IMR-90 (cell line): ENCODE data around the gene TP53BP2.

ENCODE experiments used
- BHLHE40 ChIP-seq: fragments of 150-350 bp; IDR thresholded peaks from 2 replicates; pipeline ENCODE4 v1.6.1; 2016; ENCODE audit warnings: mild to moderate bottlenecking, low read depth, low read length
- CEBPB ChIP-seq: IDR thresholded peaks from 2 replicates; pipeline ENCODE4 v1.6.1; 2012; ENCODE audit warnings: low read depth, low read length, improper control_type of control experiment
- CTCF ChIP-seq: conservative IDR thresholded peaks from 2 replicates; pipeline ENCODE4 v1.5.1; 2012; ENCODE audit warnings: mild to moderate bottlenecking, low read depth, low read length, improper control_type of control experiment
- ELK1 ChIP-seq: fragments of 150-350 bp; IDR thresholded peaks from 2 replicates; pipeline ENCODE4 v1.6.1; 2016; ENCODE audit warnings: low read depth, mild to moderate bottlenecking, low read length, moderate library complexity, borderline replicate concordance
- FOS ChIP-seq: fragments of 150-350 bp; IDR thresholded peaks from 2 replicates; pipeline ENCODE4 v1.6.1; 2016; ENCODE audit warnings: low read depth, low read length
- MAFK ChIP-seq: IDR thresholded peaks from 2 replicates; pipeline ENCODE4 v1.6.1; 2012; ENCODE audit warnings: low read depth, low read length, improper control_type of control experiment
- MAZ ChIP-seq: IDR thresholded peaks from 2 replicates; pipeline ENCODE4 v1.6.1; 2012; ENCODE audit warnings: low read depth, mild to moderate bottlenecking, low read length, improper control_type of control experiment, moderate library complexity, borderline replicate concordance
- MXI1 ChIP-seq: IDR thresholded peaks from 2 replicates; pipeline ENCODE4 v1.6.1; 2012; ENCODE audit warnings: low read depth, mild to moderate bottlenecking, low read length, moderate library complexity, borderline replicate concordance
- POLR2A ChIP-seq: IDR thresholded peaks from 2 replicates; pipeline ENCODE4 v1.6.1; 2012; ENCODE audit warnings: mild to moderate bottlenecking, low read depth, low read length
- RAD21 ChIP-seq: IDR thresholded peaks from 2 replicates; pipeline ENCODE4 v1.6.1; 2012; ENCODE audit warnings: low read length, improper control_type of control experiment
- RCOR1 ChIP-seq: IDR thresholded peaks from 2 replicates; pipeline ENCODE4 v1.6.1; 2012; ENCODE audit warnings: mild to moderate bottlenecking, low read length, improper control_type of control experiment; ENCODE audit not compliant: insufficient replicate concordance
- RFX5 ChIP-seq: IDR thresholded peaks from 2 replicates; pipeline ENCODE4 v1.8.0; 2012; ENCODE audit warnings: low read depth, mild to moderate bottlenecking, low read length, moderate library complexity
- SMC3 ChIP-seq: fragments of 150-350 bp; IDR thresholded peaks from 2 replicates; pipeline ENCODE4 v1.6.1; 2016; ENCODE audit warnings: low read depth, mild to moderate bottlenecking, antibody characterized with exemption, low read length, moderate library complexity
- USF2 ChIP-seq: fragments of 150-350 bp; IDR thresholded peaks from 2 replicates; pipeline ENCODE4 v1.6.1; 2017; ENCODE audit warnings: mild to moderate bottlenecking, antibody characterized with exemption, low read length, low read depth

GRCh38 chr1:223765719-223766340 is 79.9 kb downstream of the TP53BP2 start:
- TF ChIP-seq MAFK (no peak), CTCF (no peak), RAD21 (no peak), CEBPB (no peak), USF2 (no peak), SMC3 (no peak), POLR2A (no peak), RCOR1 (no peak), ELK1 (no peak), FOS (no peak), MAZ (no peak), RFX5 (no peak), BHLHE40 (no peak), MXI1 (no peak)
